Activated CD4-positive, alpha-beta T cell treated with anti-CD3 and anti-CD28 coated beads, Interleukin-10, Interleukin-2, amounts not matched to agents 100 ng/mL and 50 ng/mL, durations not matched to agents 16 hours and 8 hours (primary cell): Measurements from ENCODE around the gene PLK5.
"Not testable (repeated sequence)": the region's sequence is repeated elsewhere in the genome, so short reads cannot be mapped to it uniquely, and the experiment has no call there.

Source experiments
- DNase-seq: peaks from one replicate; pipeline ENCODE4 v3.0.0-alpha.2; 2020

The PLK5 gene

DNA sequence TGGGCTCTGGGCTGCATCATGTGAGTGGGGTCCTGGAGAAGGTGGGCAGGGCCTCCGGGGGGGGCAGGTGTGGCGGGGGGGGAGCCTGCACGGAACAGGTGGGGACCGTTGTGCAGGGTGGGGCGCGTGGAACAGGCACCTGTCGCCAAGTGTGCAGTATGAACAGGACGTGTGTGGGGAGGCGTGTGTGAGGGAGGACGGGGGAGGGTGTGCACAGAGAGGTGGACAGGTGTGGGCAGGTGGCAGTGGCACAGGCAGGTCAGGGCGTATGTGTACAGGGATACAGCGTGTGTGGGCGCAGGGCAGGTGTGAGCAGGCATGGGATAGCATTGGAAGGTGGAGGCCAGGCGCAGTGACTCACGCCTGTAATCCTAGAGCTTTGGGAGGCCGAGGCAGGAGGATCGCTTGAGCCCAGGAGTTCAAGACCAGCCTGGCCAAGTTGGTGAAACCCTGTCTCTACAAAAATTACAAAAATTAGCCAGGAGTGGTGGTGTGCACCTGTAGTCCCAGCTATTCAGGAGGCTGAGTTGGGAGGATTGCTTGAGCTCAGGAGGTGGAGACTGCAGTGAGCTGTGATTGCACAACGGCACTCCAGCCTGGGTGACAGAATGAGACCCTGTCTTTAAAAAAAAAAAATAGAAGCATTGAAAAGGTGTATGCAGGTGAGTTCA is 3.2 kb downstream of the PLK5 start:
- no peak for DNase-seq

DNA sequence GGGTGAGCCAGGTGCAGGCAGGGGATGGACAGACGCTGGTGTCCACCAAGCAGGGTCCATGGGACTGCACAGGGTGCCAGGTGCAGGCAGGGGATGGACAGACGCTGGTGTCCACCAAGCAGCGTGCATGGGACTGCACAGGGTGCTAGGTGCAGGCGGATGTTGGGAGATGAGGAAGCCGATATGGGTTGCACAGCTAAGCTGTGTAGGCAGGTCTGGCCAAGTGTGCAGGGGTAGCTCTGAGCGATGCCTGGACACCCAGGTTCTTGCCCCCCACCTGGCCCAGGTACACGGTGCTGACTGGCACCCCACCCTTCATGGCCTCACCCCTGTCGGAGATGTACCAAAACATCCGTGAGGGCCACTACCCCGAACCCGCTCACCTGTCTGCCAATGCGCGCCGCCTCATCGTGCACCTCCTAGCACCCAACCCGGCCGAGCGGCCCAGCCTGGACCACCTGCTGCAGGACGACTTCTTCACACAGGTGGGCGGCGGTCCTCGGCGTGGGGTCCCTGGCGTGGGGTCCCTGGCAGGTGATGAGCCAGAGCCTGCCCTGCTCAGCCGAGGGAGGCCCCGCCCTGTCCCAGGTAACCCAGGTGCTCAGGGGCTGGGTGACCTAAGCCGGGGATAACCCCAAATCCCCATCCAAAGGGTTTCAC is 3.9 kb downstream of the PLK5 start:
- no peak for DNase-seq

DNA sequence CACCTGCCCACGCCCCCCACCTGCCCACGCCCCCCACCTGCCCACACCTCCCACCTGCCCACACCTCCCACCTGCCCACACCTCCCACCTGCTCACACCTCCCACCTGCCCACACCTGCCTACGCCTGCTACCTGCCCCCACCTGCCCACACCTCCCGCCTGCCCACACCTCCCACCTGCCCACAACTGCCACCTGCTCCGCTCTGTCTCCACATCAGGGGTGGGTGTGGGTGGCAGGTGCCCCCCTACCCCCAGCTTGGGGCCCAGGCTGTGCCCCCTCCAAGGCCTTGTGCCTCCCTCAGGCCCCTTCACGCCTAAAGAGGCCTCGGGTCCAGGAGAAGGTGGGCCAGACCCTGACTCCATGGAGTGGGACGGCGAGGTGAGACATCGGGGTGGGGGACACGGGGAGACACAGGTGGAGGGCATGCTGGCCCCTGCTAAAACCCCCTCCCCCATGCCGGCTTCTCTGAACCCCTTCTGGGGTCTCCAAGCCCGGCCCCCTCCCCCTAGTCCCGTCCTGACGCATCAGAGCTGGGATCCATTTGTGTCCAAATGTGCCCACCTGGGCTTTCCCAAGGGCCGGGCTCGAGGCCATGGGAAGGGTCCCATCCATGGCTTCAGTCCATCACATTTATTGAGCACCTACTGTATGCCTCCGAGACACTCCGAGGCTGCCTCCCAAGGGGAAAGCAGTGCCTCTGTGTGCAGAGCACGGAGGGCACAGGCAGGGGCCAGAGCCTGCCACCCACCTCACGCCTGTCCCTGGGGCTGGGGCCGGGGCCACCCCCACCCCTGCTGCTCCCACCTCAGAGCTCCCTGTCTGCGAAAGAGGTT is 4.9 kb downstream of the PLK5 start:
- DNase-seq = no peak

DNA sequence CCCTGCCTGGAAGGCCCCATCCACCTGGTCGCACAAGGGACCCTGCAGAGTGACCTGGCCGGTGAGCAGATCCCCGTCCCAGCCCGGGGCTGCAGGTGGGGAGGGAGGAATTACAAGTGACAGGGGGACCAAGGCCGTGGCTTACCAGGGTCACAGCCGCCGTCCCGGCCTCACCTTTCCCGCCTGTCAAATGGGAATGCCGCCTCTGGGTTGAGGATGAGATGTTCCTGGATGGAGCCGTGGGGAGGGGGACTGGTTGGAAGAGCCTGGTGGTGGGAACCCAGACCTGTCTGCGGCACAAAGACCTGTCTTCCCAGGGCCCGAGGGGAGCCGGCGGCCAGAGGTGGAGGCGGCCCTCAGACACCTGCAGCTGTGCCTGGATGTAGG is 5.5 kb downstream of the PLK5 start:
- DNase-seq = no peak

DNA sequence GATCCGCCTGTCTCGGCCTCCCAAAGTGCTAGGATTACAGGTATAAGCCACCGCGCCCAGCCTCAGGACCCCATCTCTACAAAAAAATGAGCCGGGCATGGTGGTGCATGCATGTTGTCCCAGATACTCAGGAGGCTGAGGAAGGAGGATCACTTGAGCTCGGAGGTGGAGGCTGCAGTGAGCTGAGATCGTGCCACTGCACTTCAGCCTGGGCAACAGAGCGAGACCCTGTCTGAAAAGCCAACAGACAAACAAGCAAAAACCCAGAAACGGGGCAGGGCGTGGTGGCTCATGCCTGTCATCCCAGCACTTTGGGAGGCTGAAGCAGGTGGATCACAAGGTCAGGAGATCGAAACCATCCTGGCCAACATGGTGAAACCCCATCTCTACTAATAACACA is 7.0 kb downstream of the PLK5 start:
- DNase-seq = not testable (repeated sequence)

DNA sequence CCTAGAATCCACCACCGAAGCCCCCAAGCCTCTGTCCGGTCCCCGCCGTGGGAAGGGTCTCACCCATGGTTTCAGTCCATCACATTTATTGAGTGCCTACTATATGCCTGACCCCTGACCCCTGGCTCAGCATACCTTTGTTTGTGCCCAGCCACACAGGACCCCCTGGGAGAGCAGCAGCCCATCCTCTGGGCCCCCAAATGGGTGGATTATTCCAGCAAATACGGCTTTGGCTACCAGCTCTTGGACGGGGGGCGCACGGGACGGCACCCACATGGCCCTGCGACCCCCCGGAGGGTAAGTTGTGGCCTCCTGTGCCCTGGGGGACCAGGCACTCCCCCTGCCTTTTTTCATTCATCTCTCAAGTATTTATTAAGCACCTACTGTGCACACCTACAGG is 7.7 kb downstream of the PLK5 start:
- DNase-seq = no peak

DNA sequence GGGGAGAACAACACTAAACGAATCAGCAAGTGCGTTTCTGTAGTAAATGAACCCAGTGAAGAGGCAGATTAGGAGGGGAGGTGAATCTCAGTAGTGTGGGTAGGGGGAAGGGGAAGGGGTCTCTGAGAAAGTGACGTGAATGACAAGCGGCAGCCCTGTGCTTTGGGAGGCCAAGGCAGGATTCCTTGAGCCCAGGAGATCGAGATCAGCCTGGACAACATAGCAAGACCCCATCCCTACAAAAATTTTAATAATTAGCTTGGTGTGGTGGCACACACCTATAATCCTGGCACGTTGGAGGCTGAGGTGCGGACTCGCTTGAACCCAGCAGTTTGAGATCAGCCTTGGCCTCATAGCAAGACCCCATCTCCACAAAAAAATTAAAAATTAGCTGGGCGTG is 8.1 kb downstream of the PLK5 start:
- no peak for DNase-seq

DNA sequence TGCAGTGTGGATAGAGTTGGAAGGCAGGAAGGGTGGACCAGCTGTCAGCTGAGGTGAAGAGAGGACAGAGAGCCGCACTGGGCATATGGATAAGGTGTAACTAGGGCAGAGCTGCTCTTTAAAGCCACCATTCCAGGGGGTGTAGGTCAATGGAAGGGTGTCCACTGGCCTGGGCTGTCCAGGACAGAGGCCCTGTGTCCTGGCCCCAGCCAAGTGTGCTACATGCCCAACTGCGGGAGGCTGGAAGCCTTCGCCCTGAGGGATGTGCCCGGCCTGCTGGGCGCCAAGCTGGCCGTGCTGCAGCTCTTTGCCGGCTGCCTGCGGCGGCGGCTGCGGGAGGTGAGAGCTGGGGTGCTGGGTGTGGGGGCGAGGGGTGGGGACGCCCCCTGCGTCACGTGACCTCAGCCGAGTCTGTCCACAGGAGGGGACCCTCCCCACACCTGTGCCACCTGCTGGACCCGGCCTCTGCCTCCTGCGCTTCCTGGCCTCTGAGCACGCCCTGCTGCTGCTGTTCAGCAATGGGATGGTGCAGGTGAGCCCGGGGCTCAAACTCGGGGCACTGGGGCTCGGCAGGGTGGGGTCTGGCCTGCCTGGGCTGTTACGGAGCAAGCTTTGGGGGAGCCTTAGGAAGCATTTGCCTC is 9.8 kb downstream of the PLK5 start:
- DNase-seq = no peak

DNA sequence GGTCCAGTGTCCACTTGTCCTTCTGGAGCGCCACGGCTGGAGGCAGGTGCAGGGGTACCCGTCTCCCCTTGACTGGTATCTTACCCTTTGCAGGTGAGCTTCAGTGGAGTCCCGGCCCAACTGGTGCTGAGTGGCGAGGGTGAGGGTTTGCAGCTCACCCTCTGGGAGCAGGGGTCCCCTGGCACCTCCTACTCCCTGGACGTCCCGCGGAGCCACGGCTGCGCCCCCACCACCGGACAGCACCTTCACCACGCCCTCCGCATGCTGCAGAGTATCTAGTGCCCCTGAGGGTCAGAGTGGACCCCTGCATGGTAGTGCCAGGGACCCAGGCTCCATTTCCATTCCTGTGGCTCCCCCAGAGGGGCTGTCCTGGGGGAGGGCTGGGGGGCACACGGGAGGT is 11.1 kb downstream of the PLK5 start:
- DNase-seq = no peak

DNA sequence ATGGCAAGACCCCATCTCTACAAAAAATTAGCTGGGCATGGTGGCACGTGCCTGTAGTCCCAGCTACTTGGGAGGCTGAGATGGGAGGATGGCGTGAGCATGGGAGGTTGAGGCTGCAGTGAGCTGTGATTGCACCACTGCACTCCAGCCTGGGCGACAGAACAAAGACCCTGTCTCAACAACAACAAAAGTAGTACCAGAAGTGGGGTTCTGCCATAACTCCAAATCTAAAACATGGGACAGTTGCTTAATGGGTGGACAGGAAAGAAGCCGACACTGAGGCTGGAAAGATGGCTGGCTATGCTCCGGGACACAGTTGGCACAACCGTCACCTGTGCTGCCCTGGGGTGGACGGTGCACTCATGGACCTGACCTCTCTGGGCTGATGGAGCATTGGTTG is 11.8 kb downstream of the PLK5 start:
- not testable (repeated sequence) for DNase-seq

DNA sequence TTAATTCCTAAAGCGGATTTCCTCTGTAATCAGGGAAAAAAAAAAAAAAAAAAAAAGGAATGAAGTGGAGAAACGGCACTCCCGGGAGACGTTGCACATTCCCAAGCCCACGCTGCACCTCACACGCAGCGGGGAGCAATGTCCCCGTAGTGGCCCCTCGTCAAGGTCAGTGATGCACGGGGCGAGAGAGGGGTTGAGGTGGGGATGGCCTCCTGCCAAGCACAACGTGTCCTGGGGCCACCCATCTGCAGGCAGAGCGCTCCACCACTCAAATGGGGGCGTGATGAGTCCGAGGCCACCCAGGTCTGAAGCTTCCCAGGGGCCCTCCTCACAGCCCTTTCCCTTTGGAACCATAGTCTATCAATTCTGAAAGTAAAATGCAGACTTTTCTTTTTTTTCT is 15.1 kb downstream of the PLK5 start:
- DNase-seq = no peak

DNA sequence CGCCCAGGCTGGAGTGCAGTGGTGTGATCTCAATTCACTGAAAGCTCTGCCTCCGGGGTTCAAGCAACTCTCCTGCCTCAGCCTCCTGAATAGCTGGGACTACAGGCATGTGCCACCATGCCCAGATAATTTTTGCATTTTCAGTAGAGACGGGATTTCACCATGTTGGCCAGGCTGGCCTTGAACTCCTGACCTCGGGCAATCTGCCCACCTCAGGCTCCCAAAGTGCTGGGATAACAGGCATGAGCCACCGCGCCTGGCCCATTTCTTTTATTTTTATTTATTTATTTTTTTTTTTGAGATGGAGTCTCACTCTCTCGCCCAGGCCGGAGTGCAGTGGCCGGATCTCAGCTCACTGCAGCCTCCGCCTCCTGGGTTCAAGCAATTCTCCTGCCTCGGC is 15.9 kb downstream of the PLK5 start:
- not testable (repeated sequence) for DNase-seq

DNA sequence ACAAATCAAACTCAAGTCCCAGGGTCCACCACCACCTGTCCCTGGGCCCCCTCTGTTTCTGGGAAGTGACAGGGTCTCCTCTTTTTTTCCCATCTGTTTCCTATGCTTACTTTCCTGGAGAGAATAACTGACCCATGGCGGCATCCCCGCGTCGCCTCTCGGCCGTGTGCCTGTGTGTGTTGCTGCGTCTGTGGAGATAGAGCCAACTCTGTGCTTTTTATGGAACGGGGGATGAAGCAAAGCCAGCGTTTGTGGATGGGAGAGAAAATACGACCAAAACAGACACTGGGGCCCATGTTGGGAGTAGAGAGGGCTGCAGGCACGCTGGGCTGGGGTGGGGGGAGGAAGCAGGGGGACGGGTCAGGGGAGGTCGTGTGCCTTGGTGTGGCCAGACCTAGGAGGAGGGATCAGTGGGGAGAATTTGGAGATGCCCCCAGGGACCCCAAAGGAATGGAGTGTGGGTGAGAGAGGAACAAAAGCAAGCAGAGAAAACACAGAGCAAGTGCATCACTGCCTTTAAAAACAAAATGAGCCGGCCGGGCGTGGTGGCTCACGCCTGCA is 16.6 kb downstream of the PLK5 start:
- no peak for DNase-seq

DNA sequence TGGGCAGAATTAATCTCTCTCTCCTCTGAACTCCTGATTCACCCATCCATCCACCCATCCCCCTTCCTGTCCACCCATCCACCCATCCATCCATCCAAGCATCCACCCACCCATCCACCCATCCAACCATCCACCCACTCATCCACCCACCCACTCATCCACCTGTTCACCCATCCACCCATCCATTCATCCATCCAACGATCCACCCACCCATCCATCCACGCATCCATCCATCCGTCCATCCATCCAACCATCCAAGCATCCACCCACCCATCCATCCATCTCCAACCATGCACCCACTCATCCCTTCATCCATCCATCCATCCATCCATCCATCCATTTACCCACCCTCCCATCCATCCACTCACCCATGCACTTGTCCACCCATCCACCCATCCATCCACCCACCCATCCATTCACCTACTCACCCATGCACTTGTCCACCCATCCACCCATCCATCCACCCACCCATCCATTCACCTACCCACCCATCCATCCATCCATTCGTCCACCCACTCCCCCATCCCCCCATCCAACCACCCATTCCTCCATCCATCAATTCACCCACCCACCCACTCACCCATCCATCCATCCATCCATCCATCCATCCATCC is 25.6 kb downstream of the PLK5 start:
- no peak for DNase-seq

DNA sequence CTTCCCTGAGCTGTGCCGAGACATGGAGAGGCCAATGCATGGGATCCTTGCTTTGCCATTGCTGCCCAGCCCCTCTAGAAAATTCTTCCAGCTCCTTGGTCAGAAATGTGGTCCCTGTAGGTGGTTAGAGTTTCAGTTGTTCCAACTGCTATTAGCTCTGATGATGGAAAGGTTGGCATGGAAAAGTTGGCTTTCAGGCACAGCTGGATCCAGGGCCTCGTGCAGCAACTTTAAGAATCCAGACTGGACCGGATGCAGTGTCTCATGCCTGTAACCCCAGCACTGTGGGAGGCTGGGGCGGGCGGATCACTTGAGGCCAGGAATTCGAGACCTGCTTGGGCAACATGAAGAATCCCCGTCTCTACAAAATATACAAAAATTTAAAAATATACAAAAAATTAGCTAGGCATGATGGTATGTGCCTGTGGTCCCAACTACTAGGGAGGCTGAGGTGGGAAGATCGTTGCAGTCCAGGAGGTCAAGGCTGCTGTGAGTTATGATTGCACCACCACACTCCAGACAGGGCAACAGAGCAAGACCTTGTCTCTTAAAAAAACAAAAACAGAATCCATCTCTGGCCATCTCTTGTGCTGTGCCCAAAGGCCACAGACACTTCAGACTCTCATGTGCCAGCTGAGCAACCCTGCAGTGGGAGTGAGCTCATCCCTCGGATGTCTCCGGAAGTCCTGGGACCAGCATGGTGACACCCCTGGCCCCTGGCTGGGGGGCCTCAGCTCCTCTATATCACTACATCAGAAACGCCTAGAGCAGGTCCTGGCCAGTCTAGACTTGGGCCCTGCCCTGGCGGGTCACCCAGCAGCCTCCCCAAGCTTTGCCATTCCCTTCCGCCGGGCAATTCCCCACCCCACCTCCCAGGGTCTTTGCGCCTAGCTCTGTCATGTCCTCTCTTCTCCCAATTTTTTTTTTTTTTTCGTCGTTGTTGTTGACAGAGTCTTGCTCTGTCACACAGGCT is 27.5 kb downstream of the PLK5 start:
- no peak for DNase-seq

DNA sequence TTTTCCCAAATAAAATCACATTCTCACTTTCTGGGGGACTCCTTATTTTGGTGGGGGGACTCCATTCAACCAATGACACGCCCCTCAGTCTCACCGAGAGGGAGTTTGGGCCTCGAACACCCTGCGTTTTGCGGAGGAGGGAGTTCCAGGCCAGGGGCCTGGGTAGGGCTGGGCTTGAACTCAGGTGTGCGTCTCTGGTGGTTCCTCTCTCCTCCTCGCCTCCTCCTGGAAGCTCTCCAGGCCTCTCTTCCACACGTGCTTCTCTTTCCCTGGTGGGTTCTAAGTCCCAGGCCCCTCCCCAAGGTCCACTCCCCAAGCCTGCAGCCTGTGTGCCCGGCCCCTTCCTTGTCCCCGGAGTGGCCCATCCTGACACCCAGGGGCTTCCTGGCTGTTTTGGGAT is 29.5 kb downstream of the PLK5 start:
- no peak for DNase-seq

DNA sequence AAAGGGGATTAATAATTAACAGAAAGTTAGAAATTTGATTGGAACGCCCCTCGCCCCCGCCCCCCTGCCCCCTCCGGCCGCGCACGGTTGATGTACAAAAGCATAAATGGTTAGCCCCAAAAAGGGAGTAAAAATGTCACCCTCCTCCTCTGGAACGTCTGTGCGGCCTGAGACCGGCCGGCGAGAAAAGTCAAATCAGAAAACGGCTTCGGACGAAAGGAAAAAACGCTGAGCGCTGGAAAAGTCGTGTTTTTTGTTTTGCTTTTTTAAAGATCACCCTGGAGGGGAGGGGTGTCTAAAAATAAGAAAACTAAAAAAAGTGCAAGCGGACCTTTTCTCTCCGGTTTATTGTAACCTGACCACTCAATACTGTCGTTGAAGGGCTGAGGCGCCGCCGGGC is 31.1 kb downstream of the PLK5 start:
- DNase-seq = no peak

DNA sequence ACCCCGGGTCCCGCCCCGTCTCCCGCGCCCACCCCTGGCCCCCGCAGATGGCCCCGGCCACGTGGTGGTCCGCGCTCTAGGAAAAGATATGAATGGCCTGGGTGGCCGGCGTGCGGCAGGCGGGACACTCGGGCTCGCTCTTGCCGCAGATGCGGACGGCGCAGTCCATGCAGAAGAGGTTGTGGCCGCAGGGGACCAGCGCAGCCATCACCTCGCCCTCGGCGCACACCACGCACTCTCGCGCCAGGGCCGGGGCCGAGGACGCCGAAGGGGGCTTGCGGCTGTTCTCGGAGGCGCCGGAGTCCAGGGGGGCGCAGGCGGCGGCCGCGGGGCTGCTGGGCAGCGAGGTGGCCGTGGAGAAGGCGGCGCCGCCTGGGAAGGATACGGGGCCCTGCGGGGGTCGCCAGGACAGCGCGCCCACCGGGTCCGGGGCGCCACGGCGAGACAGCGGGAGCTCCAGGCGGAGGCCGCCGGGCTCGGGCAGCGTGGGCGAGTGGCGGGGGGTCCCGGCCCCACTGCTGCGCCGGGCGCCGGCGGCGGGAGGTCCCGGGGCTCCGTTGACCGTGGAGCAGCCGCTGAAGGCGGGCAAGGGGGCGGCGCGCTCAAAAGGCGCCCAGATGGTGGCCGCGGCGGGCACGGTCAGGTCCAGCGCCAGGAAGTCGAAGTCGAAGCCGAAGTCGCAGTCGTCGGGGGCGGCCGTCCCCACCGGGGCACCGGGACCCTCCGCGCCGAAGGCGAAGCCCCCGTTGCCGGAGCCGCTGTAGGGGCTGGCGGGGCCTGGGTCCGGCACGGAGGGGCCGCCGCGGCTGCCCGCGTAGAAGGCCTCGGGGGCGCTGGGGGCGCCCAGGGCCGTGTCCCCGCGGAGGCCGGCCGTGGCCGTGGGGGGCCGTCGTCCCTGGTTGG is 31.9 kb downstream of the PLK5 start:
- DNase-seq = no peak

DNA sequence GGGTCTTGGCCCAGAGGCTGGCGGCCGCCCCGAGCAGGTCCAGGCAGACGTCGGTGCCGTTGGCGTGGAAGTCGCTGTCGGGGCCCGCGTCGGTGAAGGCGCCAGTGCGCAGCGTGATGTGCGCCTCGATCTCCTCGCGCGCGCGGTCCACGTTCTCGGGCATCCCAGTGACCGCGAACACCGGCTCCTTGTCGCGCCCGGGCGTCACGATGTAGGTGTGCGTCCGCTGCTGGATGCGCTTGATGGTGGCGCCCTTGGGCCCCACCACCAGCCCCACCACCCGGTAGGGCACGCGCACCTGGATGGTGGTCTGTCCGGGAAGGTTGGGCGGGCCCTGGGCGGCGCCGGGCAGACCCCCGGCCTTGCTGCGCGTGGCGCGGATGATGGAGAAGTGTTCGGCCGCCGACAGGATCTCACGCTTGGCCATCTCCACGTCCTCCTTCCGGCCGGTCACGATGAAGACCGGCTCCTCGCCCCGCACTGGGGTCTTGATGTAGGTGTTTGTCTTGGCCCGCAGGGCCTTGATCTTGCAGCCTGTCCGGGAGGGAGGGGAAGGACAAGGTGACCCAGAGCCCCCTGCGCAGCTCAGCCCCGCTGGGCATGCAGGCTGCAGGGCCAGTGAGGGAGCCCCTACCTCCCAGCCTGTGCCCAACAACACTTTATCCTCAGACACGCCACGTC is 32.7 kb downstream of the PLK5 start:
- DNase-seq = no peak

DNA sequence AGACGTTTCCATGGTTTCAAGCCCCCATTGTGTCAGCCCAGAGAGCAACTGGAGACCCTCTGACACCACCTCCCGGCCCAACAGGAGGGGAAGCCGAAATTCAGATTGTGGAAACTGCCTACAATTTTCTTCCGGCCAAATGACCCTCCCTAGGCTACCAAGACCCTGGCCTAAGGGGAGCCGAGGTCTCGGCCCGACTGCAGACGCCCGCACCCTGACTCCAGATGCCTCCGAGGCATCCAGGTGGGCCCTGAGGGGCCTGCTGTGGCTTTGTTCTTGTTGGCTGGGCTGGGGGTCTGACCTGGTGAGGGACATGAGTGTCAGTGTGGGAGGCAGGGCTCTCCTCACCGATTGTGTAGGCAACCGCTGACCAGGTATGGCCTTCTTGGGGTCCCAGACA is 34.7 kb downstream of the PLK5 start:
- DNase-seq = no peak
